Measurements from ENCODE around the gene SRPK1. TPM values are rescaled to one million over a fixed set of nuclear protein-coding genes. Genes with fewer than 3 reads are reported as not detected.
"Not testable (repeated sequence)": the region's sequence is repeated elsewhere in the genome, so short reads cannot be mapped to it uniquely, and the experiment has no call there.

The SRPK1 gene
- total RNA-seq, 1 donor from 2014 or later = 22.9 TPM

DNA sequence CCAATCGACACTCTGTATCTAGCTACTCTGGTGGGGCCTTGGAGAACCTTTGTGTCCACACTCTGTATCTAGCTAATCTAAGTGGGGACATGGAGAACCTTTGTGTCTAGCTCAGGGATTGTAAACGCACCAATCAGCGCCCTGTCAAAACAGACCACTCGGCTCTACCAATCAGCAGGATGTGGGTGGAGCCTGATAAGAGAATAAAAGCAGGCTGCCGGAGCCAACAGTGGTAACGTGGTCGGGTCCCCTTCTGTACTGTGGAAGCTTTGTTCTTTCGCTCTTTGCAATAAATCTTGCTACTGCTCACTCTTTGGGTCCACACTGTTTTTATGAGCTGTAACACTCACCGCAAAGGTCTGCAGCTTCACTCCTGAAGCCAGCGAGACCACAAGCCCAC, 11.0 kb upstream of the SRPK1 start:
- ATAC-seq; DNase-seq (ENCODE audit: low spot score): not testable (repeated sequence)

GRCh38 chr6:35931120-35931561, 10.2 kb upstream of the SRPK1 start:
- ATAC-seq (no peak), DNase-seq (ENCODE audit: low spot score) (no peak)

DNA sequence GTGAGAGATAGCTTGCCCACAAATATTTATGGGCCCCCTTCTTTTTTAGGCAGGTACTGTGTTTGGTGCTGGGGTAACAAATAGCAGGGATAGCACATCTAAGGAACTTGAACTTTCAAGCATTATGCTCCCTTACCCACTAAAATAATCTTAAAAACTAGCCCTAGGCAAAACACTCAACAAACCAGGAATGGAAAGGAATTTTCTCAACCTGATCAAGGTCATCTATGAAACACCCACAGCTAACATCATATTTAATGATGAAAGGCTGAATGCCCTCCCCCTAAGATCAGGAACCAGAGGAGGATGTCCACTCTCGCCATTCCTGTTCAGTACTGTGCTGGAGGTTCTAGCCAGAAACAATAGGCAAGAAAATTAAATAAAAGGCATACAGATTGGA, 8.7 kb upstream of the SRPK1 start:
- ATAC-seq (no peak), DNase-seq (ENCODE audit: low spot score) (no peak)

- ATAC-seq (no peak), DNase-seq (ENCODE audit: low spot score) (no peak)
Observed at GRCh38 chr6:35926509-35927215, 5.8 kb upstream of the SRPK1 start.

DNA sequence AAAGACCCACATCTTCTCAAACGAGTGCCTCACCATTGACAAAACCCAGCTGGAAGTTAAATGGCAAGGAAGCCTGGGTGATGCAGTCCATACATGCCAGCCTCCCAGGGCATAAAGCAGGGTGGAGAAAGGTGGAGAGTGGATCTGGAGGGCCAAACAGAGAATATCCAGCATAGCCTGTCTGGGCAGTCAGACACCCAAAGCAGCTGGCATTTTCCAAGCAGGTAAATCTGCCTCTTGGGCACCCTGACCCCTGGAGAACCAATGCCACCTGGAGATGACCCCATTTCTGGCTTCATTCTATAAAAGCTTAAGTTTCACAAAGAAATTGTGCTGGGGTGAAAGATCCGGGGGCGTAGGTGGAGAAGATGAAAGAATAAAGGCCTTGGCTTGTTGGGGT, 5.1 kb upstream of the SRPK1 start:
- DNase-seq (ENCODE audit: low spot score) (no peak), ATAC-seq (no peak)

DNA sequence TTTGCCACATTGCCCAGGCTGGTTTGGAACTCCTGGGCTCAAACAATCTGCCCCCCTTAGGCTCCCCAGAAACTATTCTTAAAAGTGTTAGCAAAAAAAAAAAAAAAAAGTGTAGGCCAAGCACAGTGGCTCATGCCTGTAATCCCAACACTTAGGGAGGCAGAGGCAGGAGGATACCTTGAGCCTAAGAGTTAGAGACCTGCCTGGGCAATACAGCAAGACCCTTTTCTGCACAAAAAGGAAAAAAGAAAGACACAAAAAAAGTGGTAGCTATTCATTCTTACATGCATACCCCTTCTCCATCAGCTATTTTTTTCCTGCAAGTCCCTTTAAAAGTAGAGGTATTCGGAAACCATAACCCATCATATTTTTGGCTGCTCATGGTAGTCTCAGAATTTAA, 3.2 kb upstream of the SRPK1 start:
- DNase-seq (ENCODE audit: low spot score) = no peak
- ATAC-seq = no peak

DNA sequence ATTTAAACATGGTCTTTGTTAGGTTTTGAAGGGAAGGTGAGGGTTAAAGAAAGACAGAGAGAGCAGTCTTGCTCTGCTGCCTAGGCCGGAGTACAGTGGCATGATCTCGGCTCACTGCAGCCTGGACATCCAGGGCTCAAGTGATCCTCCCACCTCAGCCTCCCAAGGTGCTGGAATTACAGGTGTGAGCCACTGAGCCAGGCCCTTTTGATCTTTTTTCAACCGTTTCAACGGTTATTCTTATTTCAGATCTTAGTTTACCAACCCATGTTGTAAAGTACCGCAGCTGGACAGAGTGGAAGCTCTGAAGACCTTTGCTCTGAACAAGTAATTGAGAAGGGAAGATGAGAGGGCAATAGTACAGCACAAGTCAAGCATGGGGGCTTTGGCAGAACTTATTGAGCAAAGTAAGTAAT, 1.2 kb upstream of the SRPK1 start:
- ATAC-seq (peak; percentile 15), DNase-seq (ENCODE audit: low spot score) (no peak)

GRCh38 chr6:35919827-35920751, 809 bp downstream of the SRPK1 start:
- peak; percentile 44 for ATAC-seq

GRCh38 chr6:35919085-35919826, 1.6 kb downstream of the SRPK1 start:
- DNase-seq (ENCODE audit: low spot score) = no peak
- peak; percentile 19 for ATAC-seq

More at GRCh38 chr6:35919827-35920751, 809 bp downstream of the SRPK1 start:
- peak; percentile 57 for DNase-seq (ENCODE audit: low spot score)

DNA sequence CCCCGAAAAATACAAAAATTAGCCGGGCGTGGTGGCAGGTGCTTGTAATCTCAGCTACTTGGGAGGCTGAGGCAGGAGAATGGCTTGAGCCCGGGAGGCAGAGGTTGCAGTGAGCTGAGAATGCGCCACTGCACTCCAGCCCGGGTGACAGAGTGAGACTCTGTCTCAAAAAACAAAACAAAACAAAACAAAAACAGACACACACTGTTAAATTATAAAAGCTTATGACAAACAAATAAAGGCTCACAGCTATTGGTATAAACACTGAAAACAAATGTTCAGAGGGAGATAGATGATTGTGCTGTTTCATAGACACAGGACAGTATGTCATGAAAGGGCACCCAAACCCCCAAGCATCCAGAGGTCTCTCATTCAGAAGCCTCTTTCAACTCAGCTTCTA, 4.0 kb downstream of the SRPK1 start:
- DNase-seq (ENCODE audit: low spot score); ATAC-seq: not testable (repeated sequence)

GRCh38 chr6:35916056-35916455, 4.8 kb downstream of the SRPK1 start:
- no peak for DNase-seq (ENCODE audit: low spot score)

DNA sequence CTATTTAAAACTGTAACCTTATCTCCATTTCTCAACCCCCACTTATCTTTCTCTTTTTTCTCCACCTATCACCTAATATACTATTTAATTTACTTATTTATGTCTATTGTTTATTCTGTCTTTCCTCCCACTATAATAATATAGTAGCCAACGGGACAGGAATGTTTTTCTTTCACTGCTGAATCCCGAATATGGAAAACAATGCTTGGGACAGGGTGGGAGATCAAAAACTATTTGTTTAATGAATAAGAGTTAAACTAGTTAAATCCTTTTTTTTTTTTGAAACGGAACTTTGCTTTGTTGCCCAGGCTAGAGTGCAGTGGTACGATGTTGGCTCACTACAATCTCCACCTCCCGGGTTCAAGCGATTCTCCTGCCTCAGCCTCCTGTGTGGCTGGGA, 6.4 kb downstream of the SRPK1 start:
- ATAC-seq = no peak
- DNase-seq (ENCODE audit: low spot score) = no peak

More at GRCh38 chr6:35916056-35916455, 4.8 kb downstream of the SRPK1 start:
- ATAC-seq = no peak

DNA sequence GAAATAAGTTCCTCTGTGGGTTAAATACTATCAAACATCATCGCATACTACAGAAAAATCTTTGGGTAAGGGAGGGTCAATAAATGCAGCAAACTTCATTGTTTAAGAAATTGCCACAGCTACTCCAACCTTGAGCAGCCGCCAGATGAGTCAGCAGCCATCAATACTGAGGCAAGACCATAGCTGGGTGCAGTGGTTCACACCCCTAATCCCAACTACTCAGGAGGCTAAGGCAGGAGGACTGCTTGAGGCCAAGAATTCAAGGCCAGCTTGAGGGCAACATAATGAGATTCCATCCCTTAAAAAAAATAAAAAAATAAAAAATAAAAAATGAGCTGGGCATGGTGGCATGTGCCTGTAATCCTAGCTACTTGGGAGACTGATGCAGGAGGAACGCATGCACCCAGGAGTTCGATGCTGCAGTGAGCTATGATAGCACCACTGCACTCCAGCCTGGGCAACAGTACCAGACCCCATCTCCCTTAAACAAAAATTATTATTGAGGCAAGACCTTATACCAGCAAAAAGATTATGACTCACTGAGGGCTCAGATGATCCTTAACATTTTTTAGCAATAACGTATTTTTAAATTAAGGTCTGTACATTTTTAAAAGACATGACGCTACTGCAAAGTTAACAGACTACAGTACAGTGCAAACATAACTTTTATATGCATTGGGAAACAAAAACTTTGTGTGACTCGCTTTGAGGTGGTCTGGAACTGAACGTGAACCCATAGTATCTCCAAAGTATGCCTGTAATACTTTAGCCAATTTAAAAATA, 8.8 kb downstream of the SRPK1 start:
- DNase-seq (ENCODE audit: low spot score) = no peak
- no peak for ATAC-seq

GRCh38 chr6:35909571-35909970, 11.3 kb downstream of the SRPK1 start:
- DNase-seq (ENCODE audit: low spot score) = not testable (repeated sequence)

DNA sequence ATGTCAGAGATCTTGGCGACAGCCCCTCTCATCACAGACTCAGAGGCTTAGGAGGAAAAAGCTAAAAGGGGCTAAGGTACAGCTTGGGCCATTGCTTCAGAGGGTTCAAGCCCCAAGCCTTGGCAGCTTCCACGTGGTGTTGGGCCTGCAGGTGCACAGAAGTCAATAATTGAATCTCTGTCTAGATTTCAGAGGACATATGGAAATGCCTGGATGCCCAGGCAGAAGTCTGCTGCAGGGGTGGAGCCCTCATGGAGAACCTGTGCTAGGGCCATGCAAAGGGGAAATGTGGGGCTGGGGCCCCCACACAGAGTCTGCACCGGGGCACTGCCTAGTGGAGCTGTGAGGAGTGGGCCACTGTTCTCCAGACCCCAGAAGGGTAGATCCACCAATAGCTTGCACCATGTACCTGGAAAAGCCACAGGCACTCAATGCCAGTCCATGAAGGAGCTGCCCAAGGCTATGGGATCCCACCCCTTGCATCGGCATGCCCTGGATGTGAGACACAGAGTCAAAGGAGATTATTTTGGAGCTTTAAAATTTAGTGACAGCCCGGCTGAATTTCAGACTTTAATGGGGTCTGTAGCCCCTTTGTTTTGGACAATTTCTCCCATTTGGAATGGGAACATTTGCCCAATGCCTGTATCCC, 12.0 kb downstream of the SRPK1 start:
- not testable (repeated sequence) for ATAC-seq; DNase-seq (ENCODE audit: low spot score)

More at GRCh38 chr6:35909571-35909970, 11.3 kb downstream of the SRPK1 start:
- not testable (repeated sequence) for ATAC-seq

DNA sequence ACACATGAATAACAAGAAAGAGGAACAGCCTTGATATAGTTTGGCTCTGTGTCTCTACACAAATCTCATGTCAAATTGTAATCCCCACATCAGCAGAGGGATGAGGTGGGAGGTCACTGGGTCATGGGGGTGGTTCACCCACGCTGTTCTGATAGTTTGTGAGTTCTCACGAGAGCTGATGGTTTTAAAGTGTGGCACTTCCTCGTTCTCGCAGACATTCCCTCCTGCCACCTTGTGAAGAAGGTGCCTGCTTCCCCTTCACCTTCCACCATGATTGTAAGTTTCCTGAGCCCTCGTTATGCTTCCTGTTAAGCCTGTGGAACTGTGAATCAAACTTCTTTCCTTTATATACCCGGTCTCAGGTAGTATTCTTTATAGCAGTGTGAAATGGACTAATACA, 13.1 kb downstream of the SRPK1 start:
- no peak for ATAC-seq
- no peak for DNase-seq (ENCODE audit: low spot score)

- ATAC-seq = no peak
Observed at GRCh38 chr6:35906499-35906846, 14.4 kb downstream of the SRPK1 start.

DNA sequence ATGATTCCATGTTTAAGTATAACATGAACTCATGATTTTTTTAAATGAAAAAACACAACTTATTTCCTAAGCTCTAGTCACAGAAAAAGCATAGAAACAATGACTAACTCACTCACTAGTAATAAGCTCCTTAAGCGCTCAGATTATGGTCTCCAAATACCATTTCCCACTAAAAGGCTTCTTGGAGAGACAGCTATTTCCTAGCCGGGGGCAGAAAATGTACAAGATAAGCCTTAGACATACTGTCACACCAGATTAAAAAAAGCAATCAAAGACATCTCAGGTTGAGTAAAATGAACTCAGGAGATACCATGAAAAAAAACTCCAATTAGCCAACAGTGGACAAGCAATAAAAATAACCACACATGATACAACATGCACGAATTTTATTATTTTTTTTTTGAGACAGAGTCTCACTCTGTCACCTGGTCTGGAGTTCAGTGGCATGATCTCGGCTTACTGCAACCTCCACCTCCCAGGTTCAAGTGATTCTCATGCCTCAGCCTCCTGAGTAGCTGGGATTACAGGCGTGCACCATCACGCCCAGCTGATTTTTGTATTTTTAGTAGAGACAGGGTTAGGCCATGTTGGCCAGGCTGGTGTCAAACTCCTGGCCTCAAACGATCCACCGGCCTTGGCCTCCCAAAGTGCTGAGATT, 14.9 kb downstream of the SRPK1 start:
- DNase-seq (ENCODE audit: low spot score) (no peak), ATAC-seq (no peak)

More at GRCh38 chr6:35906499-35906846, 14.4 kb downstream of the SRPK1 start:
- DNase-seq (ENCODE audit: low spot score) = no peak

DNA sequence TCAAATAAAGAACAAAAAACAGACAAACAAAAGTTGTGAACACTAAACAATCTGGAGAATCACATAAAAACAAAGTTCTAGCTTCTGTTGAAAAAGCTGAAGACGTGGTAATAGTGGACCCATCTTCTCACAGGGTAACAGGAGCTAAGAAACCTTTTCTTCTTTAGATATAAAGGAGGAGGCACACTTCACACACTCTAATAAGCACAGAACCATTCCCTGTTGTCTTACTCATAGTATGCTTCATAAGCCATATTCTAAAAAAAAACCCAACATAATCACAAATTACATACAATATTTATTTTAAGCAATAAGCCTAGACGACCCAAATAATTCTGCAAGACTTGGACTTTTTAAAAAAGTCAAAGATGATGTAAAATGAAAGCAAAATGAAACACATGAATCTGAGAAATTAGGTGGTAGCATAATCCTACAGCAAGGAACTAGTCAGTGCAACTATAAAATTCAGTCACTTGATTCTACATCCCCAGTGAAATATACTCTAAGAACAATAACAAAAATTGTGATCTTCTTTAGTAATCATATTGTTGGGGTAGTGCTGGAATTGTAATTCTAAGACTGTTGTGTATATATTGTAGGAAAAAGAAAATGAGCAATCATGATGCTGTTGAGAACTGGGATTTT, 15.6 kb downstream of the SRPK1 start:
- DNase-seq (ENCODE audit: low spot score) (no peak), ATAC-seq (peak; percentile 21)

All from left lobe of liver (tissue), 2 donors.